Liver (tissue), 9 donors: ENCODE data around the gene TPBGL. TPM values are rescaled to one million over a fixed set of nuclear protein-coding genes. Genes with fewer than 3 reads are reported as not detected.

ENCODE experiments used
- DNase-seq: peaks from one replicate; pipeline ENCODE4 v3.0.0-alpha.2; 2017; ENCODE audit warnings: low spot score
- H3K27ac ChIP-seq, 2 donors: one replicate each; pipeline ENCODE4 v1.7.0; 2013; ENCODE audit warnings: inconsistent platforms in 2 of 2, low read length in 2 of 2, control low read depth in 1 of 2, low read depth in 1 of 2, mild to moderate bottlenecking in 1 of 2
- H3K27me3 ChIP-seq, 4 donors: one replicate each; pipeline versions ENCODE4 v1.6.1 to v1.7.0; 2013; ENCODE audit warnings: low read length in 3 of 4, inconsistent platforms in 1 of 4, mild to moderate bottlenecking in 1 of 4, moderate library complexity in 1 of 4; ENCODE audit not compliant: control insufficient read depth in 4 of 4, insufficient read depth in 4 of 4
- H3K36me3 ChIP-seq, 4 donors: one replicate each; pipeline versions ENCODE4 v1.6.1 to v1.7.0; 2013; ENCODE audit warnings: low read length in 3 of 4, mild to moderate bottlenecking in 3 of 4, low read depth in 1 of 4, moderate library complexity in 1 of 4; ENCODE audit not compliant: control insufficient read depth in 4 of 4, insufficient read depth in 3 of 4
- H3K4me1 ChIP-seq, 4 donors: one replicate each; pipeline versions ENCODE4 v1.6.1 to v1.7.0; 2013; ENCODE audit warnings: low read length in 3 of 4, mild to moderate bottlenecking in 3 of 4, moderate library complexity in 1 of 4; ENCODE audit not compliant: control insufficient read depth in 4 of 4, insufficient read depth in 4 of 4
- H3K4me3 ChIP-seq, 3 donors: one replicate each; pipeline versions ENCODE4 v1.6.1 to v1.7.0; 2013; ENCODE audit warnings: low read length in 3 of 3, control low read depth in 1 of 3, low read depth in 1 of 3, mild to moderate bottlenecking in 1 of 3
- H3K9ac ChIP-seq, 2 donors: one replicate each; pipeline ENCODE4 v1.7.0; 2013; ENCODE audit warnings: low read length in 2 of 2, mild to moderate bottlenecking in 2 of 2, moderate library complexity in 2 of 2, control low read depth in 1 of 2, low read depth in 1 of 2
- H3K9me3 ChIP-seq, 4 donors: one replicate each; pipeline versions ENCODE4 v1.6.1 to v1.7.0; 2013; ENCODE audit warnings: low read length in 3 of 4; ENCODE audit not compliant: control insufficient read depth in 4 of 4
- ATF3 ChIP-seq: IDR thresholded peaks from 2 replicates; pipeline ENCODE4 v1.6.1; 2016; ENCODE audit warnings: antibody characterized with exemption
- EGR1 ChIP-seq, 2 donors: IDR thresholded peaks; 2 replicates each; pipeline ENCODE4 v1.6.1; 2016 to 2018; ENCODE audit warnings: antibody characterized with exemption in 2 of 2, low read depth in 2 of 2
- FOXA1 ChIP-seq: IDR thresholded peaks from 2 replicates; pipeline ENCODE4 v1.6.1; 2016; ENCODE audit warnings: antibody characterized with exemption
- FOXA2 ChIP-seq: IDR thresholded peaks from 2 replicates; pipeline ENCODE4 v1.6.1; 2016; ENCODE audit warnings: antibody characterized with exemption
- GABPA ChIP-seq, 2 donors: IDR thresholded peaks in 1 of 2; conservative IDR thresholded peaks in 1 of 2; 2 replicates each; pipeline ENCODE4 v1.6.1; 2016; ENCODE audit warnings: antibody characterized with exemption in 2 of 2, mild to moderate bottlenecking in 1 of 2, moderate library complexity in 1 of 2
- HNF4A ChIP-seq, 2 donors: conservative IDR thresholded peaks; 2 replicates each; pipeline ENCODE4 v1.6.1; 2016; ENCODE audit warnings: antibody characterized with exemption in 2 of 2, mild to moderate bottlenecking in 2 of 2
- HNF4G ChIP-seq: IDR thresholded peaks from 2 replicates; pipeline ENCODE4 v1.6.1; 2016; ENCODE audit warnings: antibody characterized with exemption
- JUND ChIP-seq, 2 donors: IDR thresholded peaks; 2 replicates each; pipeline ENCODE4 v1.6.1; 2016; ENCODE audit warnings: antibody characterized with exemption in 2 of 2
- MAX ChIP-seq: IDR thresholded peaks from 2 replicates; pipeline ENCODE4 v1.6.1; 2016; ENCODE audit warnings: antibody characterized with exemption
- NR2F2 ChIP-seq: IDR thresholded peaks from 2 replicates; pipeline ENCODE4 v1.6.1; 2016; ENCODE audit warnings: antibody characterized with exemption
- RAD21 ChIP-seq, 2 donors: IDR thresholded peaks; 2 replicates each; pipeline ENCODE4 v1.6.1; 2016; ENCODE audit warnings: antibody characterized with exemption in 2 of 2, mild to moderate bottlenecking in 2 of 2
- REST ChIP-seq: IDR thresholded peaks from 2 replicates; pipeline ENCODE4 v1.6.1; 2016; ENCODE audit warnings: antibody characterized with exemption, mild to moderate bottlenecking
- RXRA ChIP-seq, 2 donors: IDR thresholded peaks; 2 replicates each; pipeline ENCODE4 v1.6.1; 2017 to 2018; ENCODE audit warnings: antibody characterized with exemption in 2 of 2, mild to moderate bottlenecking in 1 of 2
- SP1 ChIP-seq: IDR thresholded peaks from 2 replicates; pipeline ENCODE4 v1.6.1; 2018; ENCODE audit warnings: antibody characterized with exemption, mild to moderate bottlenecking
- TAF1 ChIP-seq: conservative IDR thresholded peaks from 2 replicates; pipeline ENCODE4 v1.6.1; 2016; ENCODE audit warnings: antibody characterized with exemption, mild to moderate bottlenecking
- ZBTB33 ChIP-seq: IDR thresholded peaks from 2 replicates; pipeline ENCODE4 v1.6.1; 2016; ENCODE audit warnings: antibody characterized with exemption
- WGBS: extraction: QIAGEN DNeasy Blood & Tissue Kit; methylation state at CpG from one replicate; pipeline ENCODE4 v1.1.7; 2013; 5-methylcytosine and 5-hydroxymethylcytosine counted together
- polyA plus RNA-seq, 2 donors: library from polyadenylated mRNA; stranded (reverse) in 1 of 2; unstranded in 1 of 2; fragments of 200-250 nt in 1 of 2; fragments of >200 nt in 1 of 2; fragmentation: Nextera tagmentation in 1 of 2; extraction: Ambion mirVana in 1 of 2; gene quantifications; one replicate each; pipeline versions ENCODE4 v1.2.1 to v1.2.3, GENCODE V29; 2013 to 2015
- total RNA-seq, 2 donors: library from RNA; depleted of rRNA; stranded (reverse); fragments of >200 nt; gene quantifications; one replicate each; pipeline ENCODE4 v1.2.3, GENCODE V29; 2014
- donor health status: healthy.
- donor health status: healthy.
- donor health status: healthy.
- donor health status: healthy.
- donor health status: healthy.

Gene TPBGL
- total and polyA plus RNA-seq, 4 donors = 0.05 TPM; not detected in 3

GRCh38 chr11:75262436-75262835 lies 21.9 kb downstream of the TPBGL start:
- no peak for TF ChIP-seq HNF4G
- no peak for TF ChIP-seq FOXA2
- no peak for TF ChIP-seq ZBTB33
- H3K4me1 ChIP-seq = peaks cover 0 to 3% (median under 1%) of the 10 kb centered on the region in 4 donors
- no peaks in the 10 kb centered on the region for H3K9me3 ChIP-seq
- WGBS = 84% methylated on average over 4 of the region's 4 CpGs
- H3K4me3 ChIP-seq = no peak overlapping the region
- no peak overlapping the region for H3K27ac ChIP-seq
- peaks cover 0 to 2% (median 0%) of the 10 kb centered on the region in 4 donors for H3K36me3 ChIP-seq
- DNase-seq = no peak
- H3K27me3 ChIP-seq = no peaks in the 10 kb centered on the region
- H3K9ac ChIP-seq = no peak overlapping the region

GRCh38 chr11:75262961-75263852 lies 22.6 kb downstream of the TPBGL start:
- Histone ChIP-seq H3K9me3 (no peaks in the 10 kb centered on the region), H3K36me3 (peaks cover 0 to 2% (median under 1%) of the 10 kb centered on the region in 4 donors), H3K9ac (no peak overlapping the region), H3K4me1 (peaks cover 0 to 3% (median under 1%) of the 10 kb centered on the region in 4 donors), H3K27me3 (no peaks in the 10 kb centered on the region), H3K4me3 (no peak overlapping the region), H3K27ac (no peak overlapping the region)
- TF ChIP-seq MAX (no peak), GABPA (IDR thresholded peaks at IDR 0.05 in 1 of 2, conservative IDR thresholded peaks at IDR 0.05 in 1 of 2) (no peak), FOXA2 (no peak), EGR1 (IDR thresholded peaks at IDR 0.05; ENCODE audit: low read depth in 2 of 2) (no peak), ATF3 (no peak), SP1 (no peak), JUND (IDR thresholded peaks at IDR 0.05) (no peak), RXRA (IDR thresholded peaks at IDR 0.05) (no peak), FOXA1 (no peak), TAF1 (no peak), NR2F2 (no peak), RAD21 (IDR thresholded peaks at IDR 0.05) (no peak), REST (no peak), ZBTB33 (no peak), HNF4G (no peak), HNF4A (conservative IDR thresholded peaks at IDR 0.05) (no peak)
- DNase-seq = no peak
- 67% methylated on average over 17 of the region's 17 CpGs for WGBS
